ENCODE measurements around the gene CCDC200. TPM values are rescaled to one million over a fixed set of nuclear protein-coding genes. Genes with fewer than 3 reads are reported as not detected.
"Not testable (repeated sequence)": the region's sequence is repeated elsewhere in the genome, so short reads cannot be mapped to it uniquely, and the experiment has no call there.

Gene CCDC200
- total RNA-seq (not detected), total RNA-seq (0 to 0.51 (median 0.11) reads per million in 29 experiments)
- total RNA-seq (2013): not detected

- H3K9me3 Mint-ChIP-seq; H3K27me3 Mint-ChIP-seq; H3K4me1 Mint-ChIP-seq; H3K9me3 ChIP-seq; H3K27me3 ChIP-seq (replicated peaks in 1 of 2; ENCODE audit: control insufficient read depth in 2 of 2, extremely low read depth in 1 of 2, insufficient read depth in 2 of 2, low read length in 1 of 2); ATAC-seq (replicated peaks in 1 of 4); H3K36me3 ChIP-seq (ENCODE audit: control insufficient read depth in 2 of 2, extremely low read depth in 1 of 2, insufficient read depth in 1 of 2, low read length in 1 of 2); CTCF ChIA-PET; H3K4me1 ChIP-seq (ENCODE audit: control insufficient read depth in 1 of 2, extremely low read depth in 1 of 2, insufficient read depth in 2 of 2, low read length in 2 of 2); H3K4me3 ChIP-seq (ENCODE audit: control insufficient read depth in 1 of 2, extremely low read depth in 1 of 2, low read length in 1 of 2); H3K4me3 Mint-ChIP-seq; H3K27ac ChIP-seq (ENCODE audit: low read length); H3K27ac Mint-ChIP-seq; H3K36me3 Mint-ChIP-seq; POLR2A ChIA-PET; DNase-seq: not testable (repeated sequence)
- WGBS (ENCODE audit: insufficient coverage): no CpG with 5 or more reads among the region's 7 CpGs
Measured at GRCh38 chr17:43228020-43228782, at the start of gene CCDC200. TSS of gene CCDC200 (minus strand) at chr17:43228623. CDS start at chr17:43228554, 69 bp downstream.

GRCh38 chr17:43272914-43273313 lies 44.5 kb upstream of the CCDC200 start:
- peak in 1 of 4 experiments; percentile 32 for ATAC-seq (replicated peaks in 1 of 4)
- H3K36me3 Mint-ChIP-seq; H3K36me3 ChIP-seq (ENCODE audit: control insufficient read depth in 2 of 2, extremely low read depth in 1 of 2, insufficient read depth in 1 of 2, low read length in 1 of 2); H3K9me3 ChIP-seq; DNase-seq; H3K4me1 ChIP-seq (ENCODE audit: control insufficient read depth in 1 of 2, extremely low read depth in 1 of 2, insufficient read depth in 2 of 2, low read length in 2 of 2); H3K4me3 ChIP-seq (ENCODE audit: control insufficient read depth in 1 of 2, extremely low read depth in 1 of 2, low read length in 1 of 2); H3K4me1 Mint-ChIP-seq; H3K27ac Mint-ChIP-seq; H3K27ac ChIP-seq (ENCODE audit: low read length); POLR2A ChIA-PET; H3K9me3 Mint-ChIP-seq; H3K27me3 Mint-ChIP-seq; CTCF ChIA-PET; H3K27me3 ChIP-seq (replicated peaks in 1 of 2; ENCODE audit: control insufficient read depth in 2 of 2, extremely low read depth in 1 of 2, insufficient read depth in 2 of 2, low read length in 1 of 2): not testable (repeated sequence)
- no CpG with 5 or more reads among the region's 30 CpGs for WGBS (ENCODE audit: insufficient coverage)
- peak overlapping the region in 1 of 3 donors; percentile 57 for H3K4me3 Mint-ChIP-seq

GRCh38 chr17:43272483-43272882 lies 44.1 kb upstream of the CCDC200 start:
- H3K4me1 Mint-ChIP-seq; ATAC-seq (replicated peaks in 1 of 4); H3K9me3 Mint-ChIP-seq; DNase-seq; H3K36me3 ChIP-seq (ENCODE audit: control insufficient read depth in 2 of 2, extremely low read depth in 1 of 2, insufficient read depth in 1 of 2, low read length in 1 of 2); POLR2A ChIA-PET; H3K27me3 Mint-ChIP-seq; H3K4me1 ChIP-seq (ENCODE audit: control insufficient read depth in 1 of 2, extremely low read depth in 1 of 2, insufficient read depth in 2 of 2, low read length in 2 of 2); H3K36me3 Mint-ChIP-seq; H3K27ac ChIP-seq (ENCODE audit: low read length); H3K27me3 ChIP-seq (replicated peaks in 1 of 2; ENCODE audit: control insufficient read depth in 2 of 2, extremely low read depth in 1 of 2, insufficient read depth in 2 of 2, low read length in 1 of 2); H3K4me3 ChIP-seq (ENCODE audit: control insufficient read depth in 1 of 2, extremely low read depth in 1 of 2, low read length in 1 of 2); H3K9me3 ChIP-seq; CTCF ChIA-PET; H3K27ac Mint-ChIP-seq: not testable (repeated sequence)
- H3K4me3 Mint-ChIP-seq: peak overlapping the region in 1 of 3 donors; percentile 57
- WGBS (ENCODE audit: insufficient coverage): no CpG with 5 or more reads among the region's 12 CpGs

GRCh38 chr17:43270552-43271504 lies 42.4 kb upstream of the CCDC200 start:
- H3K36me3 ChIP-seq (ENCODE audit: control insufficient read depth in 2 of 2, extremely low read depth in 1 of 2, insufficient read depth in 1 of 2, low read length in 1 of 2); H3K9me3 ChIP-seq; H3K4me3 Mint-ChIP-seq; H3K36me3 Mint-ChIP-seq; H3K27me3 Mint-ChIP-seq; POLR2A ChIA-PET; H3K27ac ChIP-seq (ENCODE audit: low read length); H3K4me1 Mint-ChIP-seq; H3K9me3 Mint-ChIP-seq; CTCF ChIA-PET; H3K27me3 ChIP-seq (replicated peaks in 1 of 2; ENCODE audit: control insufficient read depth in 2 of 2, extremely low read depth in 1 of 2, insufficient read depth in 2 of 2, low read length in 1 of 2); H3K27ac Mint-ChIP-seq; H3K4me1 ChIP-seq (ENCODE audit: control insufficient read depth in 1 of 2, extremely low read depth in 1 of 2, insufficient read depth in 2 of 2, low read length in 2 of 2); H3K4me3 ChIP-seq (ENCODE audit: control insufficient read depth in 1 of 2, extremely low read depth in 1 of 2, low read length in 1 of 2); DNase-seq: not testable (repeated sequence)
- ATAC-seq (replicated peaks in 1 of 4): peak in 1 of 4 experiments; percentile 28
- WGBS (ENCODE audit: insufficient coverage): no CpG with 5 or more reads among the region's 43 CpGs

GRCh38 chr17:43246456-43246855 lies 18.0 kb upstream of the CCDC200 start:
- H3K27me3 ChIP-seq (replicated peaks in 1 of 2; ENCODE audit: control insufficient read depth in 2 of 2, extremely low read depth in 1 of 2, insufficient read depth in 2 of 2, low read length in 1 of 2); H3K4me1 ChIP-seq (ENCODE audit: control insufficient read depth in 1 of 2, extremely low read depth in 1 of 2, insufficient read depth in 2 of 2, low read length in 2 of 2); POLR2A ChIA-PET; CTCF ChIA-PET; H3K36me3 Mint-ChIP-seq; H3K27me3 Mint-ChIP-seq; H3K9me3 ChIP-seq; H3K4me3 ChIP-seq (ENCODE audit: control insufficient read depth in 1 of 2, extremely low read depth in 1 of 2, low read length in 1 of 2); H3K9me3 Mint-ChIP-seq; H3K27ac Mint-ChIP-seq; H3K27ac ChIP-seq (ENCODE audit: low read length); H3K4me1 Mint-ChIP-seq; H3K4me3 Mint-ChIP-seq; H3K36me3 ChIP-seq (ENCODE audit: control insufficient read depth in 2 of 2, extremely low read depth in 1 of 2, insufficient read depth in 1 of 2, low read length in 1 of 2); ATAC-seq (replicated peaks in 1 of 4): not testable (repeated sequence)
- DNase-seq: peak in 1 of 35 experiments; percentile 67
- WGBS (ENCODE audit: insufficient coverage): no CpG with 5 or more reads among the region's 23 CpGs

GRCh38 chr17:43240596-43241352 lies 12.4 kb upstream of the CCDC200 start:
- H3K9me3 Mint-ChIP-seq; DNase-seq; H3K4me3 Mint-ChIP-seq; H3K27ac ChIP-seq (ENCODE audit: low read length); H3K36me3 ChIP-seq (ENCODE audit: control insufficient read depth in 2 of 2, extremely low read depth in 1 of 2, insufficient read depth in 1 of 2, low read length in 1 of 2); H3K27ac Mint-ChIP-seq; H3K27me3 Mint-ChIP-seq; H3K27me3 ChIP-seq (replicated peaks in 1 of 2; ENCODE audit: control insufficient read depth in 2 of 2, extremely low read depth in 1 of 2, insufficient read depth in 2 of 2, low read length in 1 of 2); H3K36me3 Mint-ChIP-seq; H3K4me3 ChIP-seq (ENCODE audit: control insufficient read depth in 1 of 2, extremely low read depth in 1 of 2, low read length in 1 of 2); H3K4me1 Mint-ChIP-seq; CTCF ChIA-PET; H3K4me1 ChIP-seq (ENCODE audit: control insufficient read depth in 1 of 2, extremely low read depth in 1 of 2, insufficient read depth in 2 of 2, low read length in 2 of 2); H3K9me3 ChIP-seq; POLR2A ChIA-PET: not testable (repeated sequence)
- no CpG with 5 or more reads among the region's 34 CpGs for WGBS (ENCODE audit: insufficient coverage)
- peak in 1 of 4 experiments; percentile 34 for ATAC-seq (replicated peaks in 1 of 4)

Data from T-cell (primary cell).